OCI-LY7 (cell line): ENCODE data around the gene KBTBD12. TPM values are rescaled to one million over a fixed set of nuclear protein-coding genes. Genes with fewer than 3 reads are reported as not detected.

ENCODE experiments used
- BruUV-seq: library from RNA; stranded (reverse); fragments of 400-500 nt; replicated peaks from 2 replicates; lab custom pipeline; 2021; lab: Mats Ljungman, UMichigan
- CTCF ChIA-PET: fragments of 300-600 bp; sonication (Branson Sonifier 250); formaldehyde crosslinking; loops from one replicate; lab custom pipeline; 2022; ENCODE audit warnings: antibody characterized with exemption; ENCODE audit not compliant: unreplicated experiment; lab: Charles Lee
- POLR2A ChIA-PET: fragments of 300-600 bp; sonication (Branson Sonifier 250); formaldehyde crosslinking; loops from one replicate; lab custom pipeline; 2022; ENCODE audit warnings: antibody characterized with exemption; lab: Charles Lee
- DNase-seq: peaks from one replicate; pipeline ENCODE4 v3.0.0-alpha.2; 2015; ENCODE audit warnings: low spot score
- H2AFZ ChIP-seq: fragments of 200-600 bp; sonication (generic), shearing (Covaris generic); 2 replicates; pipeline ENCODE4 v1.6.1; 2014; ENCODE audit warnings: mild to moderate bottlenecking, antibody characterized with exemption, low read length, moderate library complexity
- H3K27ac ChIP-seq: fragments of 200-600 bp; sonication (generic); 2 replicates; pipeline ENCODE4 v1.5.1; 2014; ENCODE audit warnings: mixed run types, low read depth, mild to moderate bottlenecking, moderate library complexity, low read length, inconsistent platforms; ENCODE audit not compliant: poor library complexity, severe bottlenecking
- H3K36me3 ChIP-seq: fragments of 200-600 bp; sonication (generic); 2 replicates; pipeline ENCODE4 v1.6.1; 2014; ENCODE audit warnings: mild to moderate bottlenecking, antibody characterized with exemption, low read length, moderate library complexity, mixed read lengths; ENCODE audit not compliant: insufficient read depth
- H3K4me1 ChIP-seq: fragments of 200-600 bp; sonication (generic); 2 replicates; pipeline ENCODE4 v1.5.1; 2014; ENCODE audit warnings: mild to moderate bottlenecking, low read length; ENCODE audit not compliant: insufficient read depth, poor library complexity, severe bottlenecking
- H3K4me2 ChIP-seq: fragments of 200-600 bp; sonication (generic); 2 replicates; pipeline ENCODE4 v1.6.1; 2014; ENCODE audit warnings: mild to moderate bottlenecking, low read length
- H3K4me3 ChIP-seq: fragments of 200-600 bp; sonication (generic); 2 replicates; pipeline ENCODE4 v1.5.1; 2014; ENCODE audit warnings: mild to moderate bottlenecking, low read depth, low read length; ENCODE audit not compliant: poor library complexity, severe bottlenecking
- H3K79me2 ChIP-seq: fragments of 200-600 bp; sonication (generic); 2 replicates; pipeline ENCODE4 v1.6.1; 2016; ENCODE audit warnings: low read depth, mild to moderate bottlenecking, low read length, moderate library complexity, mixed read lengths; ENCODE audit not compliant: insufficient read depth
- H3K9me2 ChIP-seq: fragments of 200-600 bp; sonication (generic); 2 replicates; pipeline ENCODE4 v1.6.1; 2016; ENCODE audit warnings: mild to moderate bottlenecking, low read length, mixed read lengths; ENCODE audit not compliant: insufficient read depth
- H3K9me3 ChIP-seq: fragments of 200-600 bp; sonication (generic); 2 replicates; pipeline ENCODE4 v1.6.1; 2014; ENCODE audit warnings: mild to moderate bottlenecking, mixed run types, low read length, mixed read lengths
- H4K20me1 ChIP-seq: fragments of 200-600 bp; sonication (generic); 2 replicates; pipeline ENCODE4 v1.6.1; 2014; ENCODE audit warnings: mild to moderate bottlenecking, antibody characterized with exemption, low read length, moderate library complexity, mixed read lengths; ENCODE audit not compliant: insufficient read depth
- EZH2phosphoT487 ChIP-seq: fragments of 200-600 bp; sonication (generic); IDR thresholded peaks from 2 replicates; pipeline ENCODE4 v1.6.1; 2018; ENCODE audit warnings: low read depth, borderline replicate concordance, mild to moderate bottlenecking, mixed run types, antibody characterized with exemption, low read length, moderate library complexity, mixed read lengths
- intact Hi-C: fragments of 100-400 bp; cut with micrococcal nuclease; formaldehyde crosslinking; loops from one replicate; pipeline ENCODE4 v1.10.0; 2022; ENCODE audit not compliant: unreplicated experiment
- total RNA-seq, 2 experiments: library from RNA; depleted of rRNA in 1 of 2; stranded (reverse); fragments of >200 nt in 1 of 2; shearing (Covaris generic) in 1 of 2; gene quantifications; 2 replicates each; pipeline ENCODE4 v1.2.3, GENCODE V29; 2014 to 2022
- TF ChIP-seq, protein P1 (sequence below): fragments of 200-600 bp; sonication (generic); conservative IDR thresholded peaks from 2 replicates; pipeline ENCODE4 v1.5.1; 2014; ENCODE audit warnings: mild to moderate bottlenecking, antibody characterized with exemption, low read length, moderate library complexity, mixed read lengths

The KBTBD12 gene
- total RNA-seq, 2 experiments from 2014 or later = not detected

GRCh38 chr3:127933396-127933795, 18.4 kb downstream of the KBTBD12 start:
- BruUV-seq = no TSS peak
- intact Hi-C loops = no loop called here
- H4K20me1 ChIP-seq = no peaks in the 10 kb centered on the region
- H3K27ac ChIP-seq = no peak overlapping the region
- H3K4me3 ChIP-seq = no peak overlapping the region
- no peak overlapping the region for H2AFZ ChIP-seq
- DNase-seq = no peak
- ChIA-PET POLR2A (no interaction called here), CTCF (no interaction called here)
- H3K79me2 ChIP-seq = no peaks in the 10 kb centered on the region
- H3K4me2 ChIP-seq = no peak overlapping the region
- H3K9me2 ChIP-seq = no peaks in the 10 kb centered on the region
- no peaks in the 10 kb centered on the region for H3K36me3 ChIP-seq
- TF ChIP-seq EZH2phosphoT487 = no peak
- TF ChIP-seq, protein P1, sequence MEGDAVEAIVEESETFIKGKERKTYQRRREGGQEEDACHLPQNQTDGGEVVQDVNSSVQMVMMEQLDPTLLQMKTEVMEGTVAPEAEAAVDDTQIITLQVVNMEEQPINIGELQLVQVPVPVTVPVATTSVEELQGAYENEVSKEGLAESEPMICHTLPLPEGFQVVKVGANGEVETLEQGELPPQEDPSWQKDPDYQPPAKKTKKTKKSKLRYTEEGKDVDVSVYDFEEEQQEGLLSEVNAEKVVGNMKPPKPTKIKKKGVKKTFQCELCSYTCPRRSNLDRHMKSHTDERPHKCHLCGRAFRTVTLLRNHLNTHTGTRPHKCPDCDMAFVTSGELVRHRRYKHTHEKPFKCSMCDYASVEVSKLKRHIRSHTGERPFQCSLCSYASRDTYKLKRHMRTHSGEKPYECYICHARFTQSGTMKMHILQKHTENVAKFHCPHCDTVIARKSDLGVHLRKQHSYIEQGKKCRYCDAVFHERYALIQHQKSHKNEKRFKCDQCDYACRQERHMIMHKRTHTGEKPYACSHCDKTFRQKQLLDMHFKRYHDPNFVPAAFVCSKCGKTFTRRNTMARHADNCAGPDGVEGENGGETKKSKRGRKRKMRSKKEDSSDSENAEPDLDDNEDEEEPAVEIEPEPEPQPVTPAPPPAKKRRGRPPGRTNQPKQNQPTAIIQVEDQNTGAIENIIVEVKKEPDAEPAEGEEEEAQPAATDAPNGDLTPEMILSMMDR = no peak
- H3K9me3 ChIP-seq = no peaks in the 10 kb centered on the region
- no peaks in the 10 kb centered on the region for H3K4me1 ChIP-seq

DNA sequence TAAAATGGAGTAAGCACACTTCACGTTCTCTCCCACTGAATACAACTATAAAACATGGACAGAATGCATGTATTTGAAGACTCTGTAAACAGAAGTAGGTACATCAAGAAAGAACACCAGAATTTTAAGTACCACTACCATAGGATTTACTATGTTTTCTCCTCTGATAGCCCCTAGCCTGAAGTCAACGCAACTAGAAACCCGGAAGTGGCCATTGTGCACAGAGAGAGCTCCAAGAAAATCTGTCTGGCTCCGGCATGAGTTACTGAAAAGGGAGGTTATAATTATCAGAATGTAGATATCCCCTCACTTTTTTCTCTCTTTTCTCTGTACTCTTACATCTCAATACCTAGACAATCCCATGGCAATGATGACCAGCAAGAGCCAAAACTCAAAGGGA, 23.8 kb downstream of the KBTBD12 start:
- CTCF ChIA-PET = no interaction called here
- Histone ChIP-seq H3K79me2 (no peaks in the 10 kb centered on the region), H3K4me3 (no peak overlapping the region), H3K4me2 (no peak overlapping the region), H3K27ac (no peak overlapping the region), H3K36me3 (no peaks in the 10 kb centered on the region), H4K20me1 (no peaks in the 10 kb centered on the region), H2AFZ (no peak overlapping the region), H3K4me1 (no peaks in the 10 kb centered on the region), H3K9me2 (no peaks in the 10 kb centered on the region), H3K9me3 (no peaks in the 10 kb centered on the region)
- TF ChIP-seq EZH2phosphoT487 = no peak
- TF ChIP-seq, protein P1 = no peak
- intact Hi-C loops = no loop called here
- DNase-seq = no peak
- BruUV-seq = no TSS peak
- POLR2A ChIA-PET = no interaction called here

- H3K27ac ChIP-seq = no peak overlapping the region
- TF ChIP-seq EZH2phosphoT487 = no peak
- TF ChIP-seq, protein P1 = no peak
- no peak overlapping the region for H3K4me3 ChIP-seq
Measured at GRCh38 chr3:127940116-127940515, 25.1 kb downstream of the KBTBD12 start.

More at GRCh38 chr3:127940116-127940515, 25.1 kb downstream of the KBTBD12 start:
- no peak overlapping the region for H2AFZ ChIP-seq
- H3K79me2 ChIP-seq = no peaks in the 10 kb centered on the region
- no TSS peak for BruUV-seq
- H3K9me2 ChIP-seq = no peaks in the 10 kb centered on the region
- H3K4me2 ChIP-seq = no peak overlapping the region
- no peaks in the 10 kb centered on the region for H3K9me3 ChIP-seq
- H3K36me3 ChIP-seq = no peaks in the 10 kb centered on the region
- H4K20me1 ChIP-seq = no peaks in the 10 kb centered on the region
- no peak for DNase-seq
- CTCF ChIA-PET = no interaction called here
- no peaks in the 10 kb centered on the region for H3K4me1 ChIP-seq
- intact Hi-C loops = no loop called here
- POLR2A ChIA-PET = no interaction called here
